Activated CD8-positive, alpha-beta T cell treated with anti-CD3 and anti-CD28 coated beads for 36 hours (primary cell): Measurements from ENCODE around the gene RDH16. TPM values are rescaled to one million over a fixed set of nuclear protein-coding genes. Genes with fewer than 3 reads are reported as not detected.

ENCODE experiments used
- ATAC-seq: fragments of 200-7000 bp; cut with Tn5 transposase; one replicate; pipeline ENCODE4 v1.10.0; 2021; ENCODE audit warnings: mild to moderate bottlenecking, moderate library complexity
- CTCF ChIA-PET: fragments of 350-600 bp; sonication (Branson Sonifier 250); formaldehyde crosslinking; loops from one replicate; lab custom pipeline; 2021; ENCODE audit warnings: antibody characterized with exemption; lab: Charles Lee
- POLR2A ChIA-PET: fragments of 350-600 bp; sonication (Branson Sonifier 250); formaldehyde crosslinking; loops from one replicate; lab custom pipeline; 2021; ENCODE audit warnings: antibody characterized with exemption; lab: Charles Lee
- DNase-seq: peaks from one replicate; pipeline ENCODE4 v3.0.0-alpha.2; 2020
- H3K27ac Mint-ChIP-seq: one replicate; pipeline ENCODE4 v1.8.0; 2021; ENCODE audit warnings: mild to moderate bottlenecking, mixed read lengths
- H3K27me3 Mint-ChIP-seq: one replicate; pipeline ENCODE4 v1.8.0; 2021; ENCODE audit warnings: mixed read lengths
- H3K36me3 Mint-ChIP-seq: one replicate; pipeline ENCODE4 v1.8.0; 2021; ENCODE audit warnings: low read depth, mixed read lengths
- H3K4me1 Mint-ChIP-seq: one replicate; pipeline ENCODE4 v1.8.0; 2021; ENCODE audit warnings: low read depth, mixed read lengths
- H3K4me3 Mint-ChIP-seq: one replicate; pipeline ENCODE4 v1.8.0; 2021; ENCODE audit warnings: mild to moderate bottlenecking, moderate library complexity, mixed read lengths
- H3K9me3 Mint-ChIP-seq: one replicate; pipeline ENCODE4 v1.8.0; 2021; ENCODE audit warnings: mixed read lengths
- intact Hi-C: fragments of 100-400 bp; cut with micrococcal nuclease; formaldehyde crosslinking; loops from one replicate; pipeline ENCODE4 v1.10.0; 2022
- total RNA-seq, 2 experiments: library from RNA; stranded (reverse); gene quantifications; one replicate each; pipeline ENCODE4 v1.2.3, GENCODE V29; 2021
- TF ChIP-seq, protein P1 (sequence below): fragments of 200-600 bp; IDR thresholded peaks from one replicate; pipeline ENCODE4 v1.8.0; 2022; ENCODE audit warnings: antibody characterized with exemption, mild to moderate bottlenecking

Gene RDH16, protein sequence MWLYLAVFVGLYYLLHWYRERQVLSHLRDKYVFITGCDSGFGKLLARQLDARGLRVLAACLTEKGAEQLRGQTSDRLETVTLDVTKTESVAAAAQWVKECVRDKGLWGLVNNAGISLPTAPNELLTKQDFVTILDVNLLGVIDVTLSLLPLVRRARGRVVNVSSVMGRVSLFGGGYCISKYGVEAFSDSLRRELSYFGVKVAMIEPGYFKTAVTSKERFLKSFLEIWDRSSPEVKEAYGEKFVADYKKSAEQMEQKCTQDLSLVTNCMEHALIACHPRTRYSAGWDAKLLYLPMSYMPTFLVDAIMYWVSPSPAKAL
- under 1 TPM; 0.34 to 0.36 TPM for total RNA-seq

DNA sequence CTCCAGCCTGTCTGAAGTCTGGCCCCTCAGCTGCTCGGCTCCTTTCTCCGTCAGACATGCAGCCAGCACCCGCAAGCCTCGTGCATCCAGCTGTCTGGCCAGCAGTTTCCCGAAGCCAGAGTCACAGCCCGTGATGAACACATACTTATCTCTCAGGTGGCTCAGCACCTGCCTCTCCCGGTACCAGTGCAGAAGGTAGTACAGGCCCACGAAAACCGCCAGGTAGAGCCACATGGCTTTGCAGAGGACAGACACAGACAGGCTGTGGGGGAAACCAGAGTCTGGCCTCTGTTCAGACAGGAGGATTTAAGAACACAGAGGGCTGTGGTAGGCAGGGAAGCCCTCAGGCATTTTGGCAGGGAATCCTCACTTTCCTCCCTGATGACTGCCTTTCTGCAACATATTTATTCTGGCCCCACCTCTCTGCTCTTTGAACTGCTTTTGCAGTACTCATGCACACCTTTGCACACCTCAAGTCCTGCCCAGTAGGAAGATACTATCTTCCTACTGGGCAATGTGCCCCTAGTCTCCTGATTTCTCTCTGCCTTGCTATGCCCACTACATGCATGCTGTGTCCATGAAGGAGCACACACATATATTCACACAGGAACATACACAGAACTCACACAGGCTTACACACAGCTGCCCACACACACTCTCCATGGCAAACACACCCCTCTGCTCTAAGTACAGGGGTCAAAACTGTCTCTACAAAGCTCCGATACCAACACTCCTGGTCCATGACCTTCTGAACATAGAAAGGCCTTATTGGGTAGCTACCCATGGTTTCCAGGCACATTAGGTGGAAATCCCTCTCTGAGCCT, at the start of gene RDH16:
Gene RDH16 (minus strand): TSS at position 380 of the 824 bp plus-strand sequence. CDS start 146 bp downstream, at position 234.
- CTCF ChIA-PET = interaction anchor here (1.0 kb wide), 1 partner anchor 443 kb away, joined by 3 read pairs; no protein-coding TSS in a partner anchor
- TF ChIP-seq, protein P1, sequence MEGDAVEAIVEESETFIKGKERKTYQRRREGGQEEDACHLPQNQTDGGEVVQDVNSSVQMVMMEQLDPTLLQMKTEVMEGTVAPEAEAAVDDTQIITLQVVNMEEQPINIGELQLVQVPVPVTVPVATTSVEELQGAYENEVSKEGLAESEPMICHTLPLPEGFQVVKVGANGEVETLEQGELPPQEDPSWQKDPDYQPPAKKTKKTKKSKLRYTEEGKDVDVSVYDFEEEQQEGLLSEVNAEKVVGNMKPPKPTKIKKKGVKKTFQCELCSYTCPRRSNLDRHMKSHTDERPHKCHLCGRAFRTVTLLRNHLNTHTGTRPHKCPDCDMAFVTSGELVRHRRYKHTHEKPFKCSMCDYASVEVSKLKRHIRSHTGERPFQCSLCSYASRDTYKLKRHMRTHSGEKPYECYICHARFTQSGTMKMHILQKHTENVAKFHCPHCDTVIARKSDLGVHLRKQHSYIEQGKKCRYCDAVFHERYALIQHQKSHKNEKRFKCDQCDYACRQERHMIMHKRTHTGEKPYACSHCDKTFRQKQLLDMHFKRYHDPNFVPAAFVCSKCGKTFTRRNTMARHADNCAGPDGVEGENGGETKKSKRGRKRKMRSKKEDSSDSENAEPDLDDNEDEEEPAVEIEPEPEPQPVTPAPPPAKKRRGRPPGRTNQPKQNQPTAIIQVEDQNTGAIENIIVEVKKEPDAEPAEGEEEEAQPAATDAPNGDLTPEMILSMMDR = no peak
- POLR2A ChIA-PET = no interaction called here
- H3K4me1 Mint-ChIP-seq = no peaks in the 10 kb centered on the region
- intact Hi-C loops = no loop called here
- H3K9me3 Mint-ChIP-seq = no peaks in the 10 kb centered on the region
- DNase-seq (no peak), ATAC-seq (no peak)
- no peak within 1 kb of the TSS for H3K27ac Mint-ChIP-seq
- no peaks in the 10 kb centered on the region for H3K36me3 Mint-ChIP-seq
- H3K27me3 Mint-ChIP-seq = peaks cover 1% of the 10 kb centered on the region
- no peak within 1 kb of the TSS for H3K4me3 Mint-ChIP-seq

DNA sequence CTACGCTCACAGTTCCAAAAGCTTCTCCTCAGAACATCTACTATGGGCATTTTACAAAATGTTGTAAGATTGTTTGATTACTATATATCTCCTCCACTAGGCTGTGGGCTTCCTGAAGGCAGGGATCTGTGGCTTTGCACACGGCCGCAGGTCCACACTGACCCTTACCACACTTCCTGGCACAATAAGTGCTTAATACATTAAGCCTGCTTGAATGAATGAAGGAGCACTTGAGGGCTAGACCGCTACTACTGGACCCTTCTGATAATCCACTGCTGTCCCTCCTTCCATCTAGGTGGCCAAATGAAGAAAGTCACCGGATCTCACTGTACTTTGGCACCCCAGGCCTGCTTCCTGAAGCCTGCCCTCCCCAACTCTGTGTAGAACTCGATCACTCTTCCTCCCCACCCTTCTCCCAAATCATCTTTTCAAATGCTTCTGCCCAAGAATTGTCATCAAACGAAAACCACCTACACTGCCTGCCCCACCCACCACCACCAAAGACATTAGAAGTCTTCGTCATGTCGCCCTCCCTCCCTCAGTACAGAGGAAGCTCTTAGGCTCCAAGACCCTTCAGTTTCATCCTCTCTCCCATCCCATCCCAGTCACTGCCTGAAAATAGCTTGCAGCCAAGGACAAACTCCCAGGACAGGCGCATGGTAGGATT, 49.5 kb upstream of the RDH16 start:
- Mint-ChIP-seq H3K27me3 (no peaks in the 10 kb centered on the region), H3K4me1 (peaks cover 45% of the 10 kb centered on the region), H3K36me3 (peaks cover 23% of the 10 kb centered on the region), H3K27ac (peak overlapping the region; percentile 68), H3K4me3 (peak overlapping the region; percentile 68), H3K9me3 (no peaks in the 10 kb centered on the region)
- TF ChIP-seq, protein P1 = peak; percentile 19
- ChIA-PET POLR2A (interaction anchor here (1.3 to 3.3 kb wide), 4 partner anchors 20 to 62 kb away, joined by 3 to 11 read pairs (median 4); no protein-coding TSS in a partner anchor), CTCF (interaction anchor here (0.7 to 9.9 kb wide), 14 partner anchors 8 to 252 kb away, joined by 3 to 123 read pairs (median 5); partner anchors contain the start of gene STAT6)
- ATAC-seq (peak; percentile 4), DNase-seq (peak; percentile 52)
- intact Hi-C loops = loop anchor here (5.0 kb wide), 1 partner anchor 105 kb away; the partner anchor contains the start of gene STAT6

DNA sequence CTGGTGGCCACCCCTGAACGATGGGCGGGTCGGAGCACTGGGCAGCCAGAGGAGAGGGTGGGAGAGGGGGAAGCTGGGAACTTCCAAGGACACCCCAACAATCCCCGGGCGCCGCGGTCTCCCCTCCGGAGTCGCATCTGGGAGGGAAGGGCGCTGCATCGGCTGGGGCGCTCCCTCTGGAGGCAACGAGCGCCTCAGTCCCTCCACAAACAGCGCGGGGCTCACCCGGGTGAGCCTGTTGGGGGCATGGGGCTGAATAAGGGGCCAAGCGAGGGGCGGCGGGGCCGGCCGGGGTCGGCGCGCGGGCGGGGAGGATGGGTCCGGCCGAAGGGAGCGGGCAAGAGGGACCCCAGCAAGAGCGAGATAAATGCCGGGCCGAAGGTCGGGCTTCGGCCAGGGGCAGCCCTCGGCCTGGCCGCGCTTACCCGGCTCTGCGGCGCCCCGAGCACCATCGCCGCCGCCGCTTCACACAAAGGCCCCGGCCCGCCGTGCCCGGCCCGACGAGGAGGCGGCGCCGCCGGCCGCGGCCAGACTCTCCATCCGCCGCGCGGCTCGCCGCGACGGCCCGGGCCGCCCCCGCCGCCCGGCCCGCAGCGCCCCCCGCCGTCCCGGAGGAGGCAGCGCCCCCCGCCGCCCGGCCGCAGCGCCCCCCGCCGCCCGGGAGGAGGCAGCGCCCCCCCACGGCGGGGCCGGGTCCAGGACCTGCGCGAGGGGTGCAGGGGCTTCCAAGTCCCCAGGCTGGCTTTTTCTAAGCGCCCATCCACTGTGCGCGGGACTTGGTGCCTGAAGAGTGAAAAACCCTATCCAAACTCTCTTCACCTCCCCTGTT, 48.8 kb upstream of the RDH16 start, which contains the start of gene ZBTB39:
Gene ZBTB39 (minus strand): TSS at position 567 of the 829 bp plus-strand sequence. CDS start 1,629 bp downstream, outside the sequence.
- intact Hi-C loops = loop anchor here (5.0 kb wide), 1 partner anchor 106 kb away; the partner anchor contains the start of gene STAT6
- Mint-ChIP-seq H3K27me3 (no peaks in the 10 kb centered on the region), H3K4me1 (peaks cover 45% of the 10 kb centered on the region), H3K9me3 (no peaks in the 10 kb centered on the region), H3K4me3 (peak within 1 kb of the TSS; percentile 83), H3K27ac (peak within 1 kb of the TSS; percentile 80), H3K36me3 (peaks cover 27% of the 10 kb centered on the region)
- TF ChIP-seq, protein P1 = peak; percentile 34
- ChIA-PET CTCF (interaction anchor here (0.7 to 9.9 kb wide), 20 partner anchors 9 to 248 kb away, joined by 3 to 123 read pairs (median 6); partner anchors contain the start of genes STAT6 and TAC3), POLR2A (interaction anchor here (0.7 to 3.3 kb wide), 5 partner anchors 8 to 127 kb away, joined by 3 to 11 read pairs (median 3); no protein-coding TSS in a partner anchor)
- peak; percentile 65 for DNase-seq
- peak; percentile 83 for ATAC-seq

DNA sequence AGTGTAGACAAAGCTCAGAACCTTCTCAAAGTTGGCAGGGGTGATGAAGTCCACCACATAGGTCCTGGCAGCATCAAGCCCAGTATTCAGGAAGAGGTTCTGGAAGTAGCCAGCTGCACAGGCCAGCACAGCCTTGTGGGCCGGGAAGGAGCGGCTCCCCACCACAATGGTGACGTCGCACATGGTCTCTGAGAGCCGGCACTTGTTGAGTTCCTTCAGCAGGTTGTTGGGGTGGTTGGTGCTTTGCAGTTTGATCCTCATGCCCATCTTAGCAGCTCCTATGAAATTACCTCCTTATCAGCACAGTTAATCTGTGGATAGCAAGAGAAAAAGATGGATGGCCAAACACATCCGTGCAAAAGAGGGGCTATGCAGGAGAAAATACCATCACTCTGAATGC, 47.2 kb upstream of the RDH16 start:
- Mint-ChIP-seq H3K27ac (no peak overlapping the region), H3K9me3 (no peaks in the 10 kb centered on the region), H3K27me3 (no peaks in the 10 kb centered on the region), H3K36me3 (peaks cover 36% of the 10 kb centered on the region), H3K4me1 (peaks cover 58% of the 10 kb centered on the region), H3K4me3 (peak overlapping the region; percentile 83)
- intact Hi-C loops = loop anchor here (5.0 kb wide), 1 partner anchor 108 kb away; the partner anchor contains the start of gene STAT6
- ChIA-PET CTCF (interaction anchor here (0.9 to 9.9 kb wide), 22 partner anchors 8 to 250 kb away, joined by 3 to 123 read pairs (median 5); partner anchors contain the start of genes HSD17B6, STAT6 and TAC3), POLR2A (interaction anchor here (0.8 to 4.9 kb wide), 9 partner anchors 10 to 279 kb away, joined by 3 to 25 read pairs (median 5); partner anchors contain the start of genes LRP1, NACA and STAT6)
- DNase-seq (no peak), ATAC-seq (no peak)
- TF ChIP-seq, protein P1 = no peak
